Erythroblast (primary cell): ENCODE data around the gene TTC28.

ENCODE experiments used
- GATA1 ChIP-seq: IDR thresholded peaks from 2 replicates; pipeline ENCODE4 v1.6.1; 2011; ENCODE audit warnings: low read depth, mild to moderate bottlenecking, control low read depth, low read length, moderate library complexity
- POLR2A ChIP-seq: IDR thresholded peaks from 2 replicates; pipeline ENCODE4 v1.6.1; 2011; ENCODE audit warnings: mild to moderate bottlenecking, low read length

GRCh38 chr22:28435140-28435768, 244.4 kb downstream of the TTC28 start:
- TF ChIP-seq POLR2A = no peak
- TF ChIP-seq GATA1 = no peak
